ENCODE measurements around the gene PLD1.
"Not testable (repeated sequence)": the region's sequence is repeated elsewhere in the genome, so short reads cannot be mapped to it uniquely, and the experiment has no call there.

Gene PLD1

DNA sequence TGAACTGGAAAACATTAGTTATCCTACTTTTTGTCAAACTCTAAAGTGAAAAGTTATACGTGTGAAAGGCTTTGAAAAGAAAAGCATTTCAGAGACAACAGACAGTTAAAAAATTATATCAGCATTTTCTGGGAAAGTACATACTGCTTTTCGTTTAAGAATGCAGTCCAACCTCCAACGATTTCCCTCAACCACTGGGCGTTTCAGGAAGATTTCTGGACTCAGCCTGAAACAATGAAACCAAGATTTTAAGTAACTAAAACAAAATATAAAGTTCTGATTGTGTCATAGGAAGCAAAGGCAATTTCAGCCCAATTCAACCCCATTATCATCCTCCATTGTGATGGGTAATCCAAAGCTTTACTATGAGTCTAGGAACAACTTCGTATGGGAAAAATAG, 110.7 kb downstream of the PLD1 start:
- no peak for DNase-seq (ENCODE audit: low spot score)

DNA sequence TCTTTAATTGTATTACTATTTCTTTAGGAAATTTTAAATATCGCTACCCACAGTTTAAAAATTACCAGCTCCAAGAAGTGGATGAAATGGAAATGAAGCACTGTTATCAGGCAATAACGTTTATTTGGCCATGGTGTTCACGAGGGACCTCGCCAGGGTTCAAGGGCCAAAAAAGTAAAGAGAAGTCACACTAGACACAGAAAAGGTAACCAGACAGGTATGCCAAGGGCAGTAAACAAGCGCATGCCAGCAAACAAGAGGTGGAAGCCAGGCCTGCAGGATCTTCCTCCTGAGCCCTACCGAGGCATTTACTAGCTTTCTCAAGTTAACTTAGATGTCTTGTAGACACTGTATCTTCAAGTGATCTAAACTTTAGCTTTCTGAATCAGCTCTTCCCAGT, 113.5 kb downstream of the PLD1 start:
- DNase-seq (ENCODE audit: low spot score): no peak

DNA sequence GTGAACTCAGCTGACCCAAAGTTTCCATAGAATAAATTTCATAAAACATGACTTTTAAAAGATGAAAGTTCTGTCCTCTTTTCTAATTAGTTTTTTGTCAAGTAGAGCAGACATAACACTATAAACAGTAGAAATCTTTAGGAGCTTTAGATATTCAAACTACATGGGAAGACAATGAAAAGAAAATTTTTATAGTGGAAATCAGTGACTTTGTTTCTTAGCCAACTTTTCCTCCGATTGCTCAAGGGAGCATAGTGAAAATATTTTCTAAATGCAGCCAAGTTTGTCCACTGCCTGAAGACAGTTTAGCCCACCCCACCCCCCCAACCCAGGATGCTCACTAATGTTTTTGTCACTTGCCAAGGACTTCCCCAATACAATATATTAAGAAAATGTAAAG, 114.9 kb downstream of the PLD1 start:
- DNase-seq (ENCODE audit: low spot score): no peak

DNA sequence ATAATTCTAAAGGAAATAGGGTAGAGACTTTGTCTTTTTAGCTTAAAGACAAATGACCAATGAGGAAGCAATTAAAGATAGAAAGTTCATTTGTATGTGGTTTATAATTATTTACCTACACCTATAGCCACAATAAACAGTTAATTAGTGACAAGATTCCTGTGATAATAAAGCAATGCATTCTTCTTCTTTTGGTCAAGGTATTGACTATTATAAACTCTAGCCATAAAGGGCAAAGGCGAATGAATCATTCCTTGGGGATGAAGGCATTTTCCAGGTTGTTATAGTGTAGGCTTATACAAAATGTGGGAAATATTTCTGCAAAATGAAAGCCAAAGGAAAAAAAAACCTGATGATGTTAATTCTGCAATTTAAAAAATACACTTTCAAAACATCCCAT, 115.4 kb downstream of the PLD1 start:
- no peak for DNase-seq (ENCODE audit: low spot score)

DNA sequence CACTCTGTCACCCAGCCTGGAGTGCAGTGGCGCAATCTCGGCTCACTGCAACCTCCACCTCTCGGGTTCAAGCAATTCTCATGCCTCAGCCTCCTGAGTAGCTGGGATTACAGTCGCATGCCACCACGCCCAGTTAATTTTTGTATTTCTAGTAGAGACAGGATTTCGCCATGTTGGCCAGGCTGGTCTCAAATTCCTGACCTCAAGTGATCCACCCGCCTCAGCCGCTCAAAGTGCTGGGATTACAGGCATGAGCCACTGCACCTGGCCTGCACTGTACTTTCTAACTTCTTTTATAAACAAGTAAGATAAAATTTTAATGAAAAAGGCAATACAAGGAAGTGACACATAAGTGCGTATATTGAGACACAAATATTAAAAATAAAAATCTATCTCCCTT, 117.7 kb downstream of the PLD1 start:
- DNase-seq (ENCODE audit: low spot score): not testable (repeated sequence)

DNA sequence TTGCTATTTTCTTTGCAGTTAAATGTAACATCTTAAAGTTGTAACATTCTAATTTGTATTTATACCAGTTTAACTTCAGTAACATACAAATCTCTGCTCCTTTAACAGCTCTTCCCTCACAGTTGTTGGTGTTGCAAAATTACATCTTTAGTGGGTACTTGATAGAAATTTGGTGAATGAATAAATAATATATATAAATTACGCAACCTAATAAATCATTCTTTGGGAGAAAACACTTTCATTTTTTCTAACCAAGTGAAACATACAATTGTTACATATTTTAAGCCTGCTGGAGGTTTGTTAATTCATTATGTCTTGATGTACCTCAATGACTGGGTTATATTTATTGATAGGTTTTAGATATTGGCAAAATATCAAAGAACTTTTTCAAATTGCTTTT, 118.8 kb downstream of the PLD1 start:
- DNase-seq (ENCODE audit: low spot score): no peak

DNA sequence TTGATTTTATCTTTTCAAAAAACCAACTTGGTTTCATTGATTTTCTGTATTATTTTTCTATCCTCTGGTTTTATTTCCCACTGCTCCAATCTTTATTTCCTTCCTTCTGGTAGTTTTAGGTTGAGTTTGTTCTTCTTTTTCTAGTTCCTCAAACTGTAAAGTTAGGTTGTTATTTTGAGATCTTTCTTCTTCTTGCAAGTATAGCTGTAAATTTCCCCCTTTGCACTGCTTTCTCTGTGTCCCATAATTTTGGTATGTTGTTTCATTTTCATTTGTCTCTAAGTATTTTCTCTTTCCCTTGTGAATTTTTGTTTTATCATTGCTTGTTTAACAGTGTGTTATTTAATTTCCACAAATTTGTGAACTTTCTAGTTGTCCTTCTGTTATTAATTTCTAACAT, 120.0 kb downstream of the PLD1 start:
- no peak for DNase-seq (ENCODE audit: low spot score)

DNA sequence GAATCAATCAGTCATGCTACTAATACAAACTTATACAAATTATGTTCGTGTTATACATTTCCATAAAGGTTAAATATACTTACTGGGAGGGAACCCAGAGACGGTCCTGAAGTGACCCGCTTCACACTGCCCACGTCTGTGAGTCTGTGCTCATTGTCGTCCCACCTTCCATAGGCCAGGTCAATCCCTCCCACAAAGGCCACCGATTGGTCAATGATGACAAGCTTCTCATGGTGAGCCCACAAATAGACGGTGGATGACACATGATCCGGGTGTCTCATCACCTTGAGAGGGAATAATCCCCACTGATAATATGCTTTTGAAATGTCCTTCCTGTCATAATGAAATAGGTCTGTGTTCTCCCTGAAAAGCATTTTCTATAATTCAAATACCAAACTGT, 121.7 kb downstream of the PLD1 start:
- DNase-seq (ENCODE audit: low spot score): no peak

DNA sequence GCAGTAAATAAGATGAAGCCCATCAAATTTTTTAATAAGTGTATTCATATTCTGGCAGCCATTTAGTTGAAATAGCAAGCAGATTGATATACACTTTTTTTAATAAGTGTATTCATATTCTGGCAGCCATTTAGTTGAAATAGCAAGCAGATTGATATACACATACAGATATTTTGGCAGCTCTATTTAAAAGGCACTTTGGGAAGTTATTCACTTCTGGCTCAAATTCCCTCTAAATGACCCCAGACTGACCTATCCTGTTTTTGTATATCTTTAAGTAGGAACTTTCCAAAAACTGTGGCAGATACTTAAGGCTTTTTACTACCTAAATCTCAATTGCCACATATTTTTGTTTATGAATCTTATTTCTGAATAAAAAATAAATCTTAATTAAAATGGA, 122.3 kb downstream of the PLD1 start:
- DNase-seq (ENCODE audit: low spot score): no peak

DNA sequence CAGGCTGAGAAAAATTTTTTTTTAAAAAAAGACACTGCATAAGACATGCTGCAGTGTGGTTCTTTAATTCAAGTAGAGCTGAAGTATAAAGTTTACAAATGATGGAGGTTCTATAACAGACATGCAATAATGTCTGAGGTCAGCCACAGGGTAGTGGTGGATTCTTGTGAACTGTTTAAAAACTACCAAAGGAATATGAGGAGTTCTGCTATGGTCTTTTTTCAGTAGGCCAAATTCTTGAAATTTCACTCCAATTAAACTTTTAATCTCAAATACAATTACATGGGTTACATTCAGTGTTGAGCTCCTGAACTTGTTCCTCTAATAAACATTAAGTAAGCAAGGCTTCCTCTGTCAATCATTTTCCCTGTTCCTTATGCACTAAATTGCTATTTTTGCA, 122.7 kb downstream of the PLD1 start:
- DNase-seq (ENCODE audit: low spot score): no peak

DNA sequence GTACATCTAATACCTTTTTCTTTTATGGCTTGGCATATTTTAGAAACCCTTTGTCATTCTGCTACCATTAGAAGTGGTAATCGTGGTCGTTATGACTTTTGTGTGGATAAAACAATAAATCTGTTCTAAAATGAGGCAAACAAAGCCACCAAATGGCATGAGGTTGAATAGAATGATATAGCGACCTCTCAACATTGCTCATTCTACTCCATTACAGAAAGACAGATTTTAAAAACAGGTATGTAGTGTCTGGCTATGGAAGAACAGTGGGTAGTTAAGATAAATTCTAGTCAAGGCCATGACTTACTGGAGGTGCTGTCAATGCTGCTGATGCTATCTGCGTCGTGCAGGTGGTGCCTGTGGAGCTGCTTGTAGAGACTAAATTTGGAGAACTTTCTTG, 123.2 kb downstream of the PLD1 start:
- DNase-seq (ENCODE audit: low spot score): no peak

DNA sequence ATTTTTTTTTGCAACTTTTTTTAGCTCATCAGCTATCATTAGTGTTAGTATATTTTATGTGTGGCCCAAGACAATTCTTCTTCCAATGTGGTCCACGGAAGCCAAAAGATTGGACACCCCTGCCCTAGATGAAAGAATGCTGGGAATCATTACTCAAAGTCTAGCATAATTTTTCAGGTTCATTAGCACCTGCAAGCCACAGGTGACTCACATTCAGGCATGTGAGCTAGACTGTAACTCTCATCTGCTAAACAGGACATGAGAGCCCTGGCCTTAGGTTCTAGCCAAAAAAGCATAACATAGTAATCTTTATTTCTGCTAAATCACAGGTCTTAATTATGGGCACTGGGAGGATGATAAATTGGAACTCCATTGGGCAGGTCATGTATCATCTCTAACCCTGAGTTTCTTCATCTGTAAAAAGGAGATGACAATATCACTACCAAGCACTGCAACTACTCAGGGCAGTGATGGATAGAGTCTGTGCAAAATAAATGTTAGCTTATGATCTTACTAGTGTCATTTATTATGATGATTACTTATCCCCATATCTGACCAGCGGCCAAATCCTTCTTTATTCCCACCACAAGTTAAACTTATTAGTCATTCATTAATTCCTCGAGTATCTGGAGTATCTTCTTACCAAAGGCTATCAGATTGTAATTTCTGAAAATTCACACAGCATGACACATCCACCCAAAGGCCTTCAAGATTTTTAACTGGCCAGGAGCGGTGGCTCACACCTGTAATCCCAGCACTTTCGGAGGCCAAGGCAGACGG, 125.0 kb downstream of the PLD1 start:
- DNase-seq (ENCODE audit: low spot score): no peak

DNA sequence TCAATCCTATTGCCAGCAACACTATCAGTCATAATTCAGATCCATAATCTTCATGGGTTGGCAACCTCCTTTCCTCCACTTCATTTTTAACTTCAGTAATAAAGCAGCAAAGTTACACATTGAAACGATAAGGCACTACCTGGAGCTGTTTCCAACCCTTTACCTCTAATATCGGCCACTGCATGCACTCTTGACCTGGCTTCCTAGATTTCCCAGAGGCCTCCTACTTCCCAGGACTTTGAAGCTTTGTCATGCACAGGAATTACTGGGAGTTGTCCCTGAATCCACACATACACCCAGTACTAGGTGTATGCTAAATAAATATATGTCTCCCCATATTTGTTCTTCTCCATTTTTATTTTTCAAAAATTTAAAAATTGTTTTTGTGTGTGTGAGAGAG, 126.1 kb downstream of the PLD1 start:
- no peak for DNase-seq (ENCODE audit: low spot score)

DNA sequence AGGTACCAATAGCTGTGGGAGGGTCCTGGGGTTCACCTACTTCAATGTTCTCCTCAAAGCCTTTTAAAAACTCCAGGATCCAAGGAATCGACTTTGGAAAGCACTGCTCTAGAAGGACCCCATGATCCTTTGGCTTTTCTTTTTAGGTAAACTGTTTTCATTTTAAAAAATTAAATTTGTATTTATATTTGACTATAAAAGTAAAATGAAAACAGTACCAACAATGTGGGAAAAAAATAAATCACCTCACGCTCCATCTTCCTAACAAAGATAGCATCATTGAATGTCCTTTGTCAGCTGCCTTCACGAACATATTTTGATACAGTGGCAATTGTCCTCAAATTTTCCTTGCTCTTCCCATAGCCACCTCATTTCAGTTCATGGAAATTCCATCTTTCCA, 127.5 kb downstream of the PLD1 start:
- DNase-seq (ENCODE audit: low spot score): no peak

DNA sequence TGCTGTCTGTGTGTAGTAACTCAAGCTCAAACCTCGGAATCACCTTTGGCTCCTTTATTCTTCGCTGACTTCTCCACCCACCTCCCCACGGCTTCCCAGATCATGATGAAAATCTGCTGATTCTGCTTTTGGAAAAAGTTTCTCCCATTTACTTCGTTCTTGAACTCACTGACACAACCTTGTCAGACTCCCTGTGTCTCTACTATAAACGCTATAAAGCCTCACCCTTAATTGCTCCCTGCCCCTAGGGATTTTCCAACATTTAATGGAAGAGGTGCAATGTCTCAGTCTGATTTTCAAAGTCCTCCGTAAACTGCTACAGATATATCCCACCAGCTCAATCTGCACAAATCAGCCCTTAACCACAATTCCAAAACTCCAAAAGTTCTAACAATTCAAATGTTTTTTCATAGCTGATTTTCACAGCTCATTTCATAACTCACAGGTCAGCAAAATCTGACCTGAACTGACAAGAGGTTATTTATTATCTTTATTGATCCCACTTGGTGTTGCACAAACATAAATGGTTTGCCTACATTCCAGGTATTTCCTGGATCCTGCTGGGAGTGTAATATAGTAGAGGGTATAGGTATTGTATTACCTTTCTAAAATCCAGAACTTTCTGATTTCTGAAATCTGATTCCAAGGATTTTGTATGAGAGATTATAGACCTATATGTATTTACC, 129.4 kb downstream of the PLD1 start:
- no peak for DNase-seq (ENCODE audit: low spot score)

DNA sequence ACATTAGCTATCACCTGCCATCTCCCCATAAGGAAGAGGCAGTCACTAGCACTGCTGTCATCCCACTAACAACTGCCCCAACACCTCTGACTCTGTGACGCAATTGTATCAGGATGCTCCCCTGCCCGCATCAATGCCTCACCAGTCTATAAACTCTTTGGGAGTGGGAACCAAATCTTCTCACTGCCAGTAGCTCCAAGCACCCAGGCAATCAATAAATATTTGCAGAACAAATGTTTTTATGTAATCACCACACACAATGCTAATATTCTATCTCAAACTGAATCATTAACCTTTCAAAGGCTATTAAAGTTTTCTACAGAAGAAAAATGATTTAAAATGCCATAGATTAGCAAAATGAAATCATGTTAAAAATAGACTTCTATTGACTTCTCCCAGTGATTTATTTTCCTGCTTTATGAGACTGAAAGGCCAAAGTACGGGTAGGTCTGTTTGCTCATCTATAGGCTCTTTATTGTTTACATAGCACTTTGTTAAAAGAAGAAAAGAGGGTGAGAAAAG, 131.3 kb downstream of the PLD1 start:
- no peak for DNase-seq (ENCODE audit: low spot score)

DNA sequence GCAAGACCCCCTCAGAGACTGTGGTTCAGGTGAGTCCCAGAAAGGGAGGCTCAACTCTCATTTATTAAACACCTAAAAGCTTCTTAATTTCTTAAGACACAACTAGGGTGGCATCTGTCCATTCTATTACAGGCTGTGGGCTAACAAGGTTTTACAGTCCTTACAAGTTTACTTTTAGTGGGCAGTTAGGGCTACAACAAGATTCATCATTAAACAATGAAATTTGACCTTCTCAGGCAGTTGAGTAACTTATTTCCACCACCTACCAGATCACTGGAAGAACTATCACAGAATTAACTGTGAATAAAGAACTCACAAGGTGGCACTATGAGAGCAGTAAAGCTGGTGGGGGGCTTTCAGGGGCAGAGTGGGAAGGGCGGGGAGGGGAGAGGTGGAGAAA, 132.6 kb downstream of the PLD1 start:
- DNase-seq (ENCODE audit: low spot score): no peak

DNA sequence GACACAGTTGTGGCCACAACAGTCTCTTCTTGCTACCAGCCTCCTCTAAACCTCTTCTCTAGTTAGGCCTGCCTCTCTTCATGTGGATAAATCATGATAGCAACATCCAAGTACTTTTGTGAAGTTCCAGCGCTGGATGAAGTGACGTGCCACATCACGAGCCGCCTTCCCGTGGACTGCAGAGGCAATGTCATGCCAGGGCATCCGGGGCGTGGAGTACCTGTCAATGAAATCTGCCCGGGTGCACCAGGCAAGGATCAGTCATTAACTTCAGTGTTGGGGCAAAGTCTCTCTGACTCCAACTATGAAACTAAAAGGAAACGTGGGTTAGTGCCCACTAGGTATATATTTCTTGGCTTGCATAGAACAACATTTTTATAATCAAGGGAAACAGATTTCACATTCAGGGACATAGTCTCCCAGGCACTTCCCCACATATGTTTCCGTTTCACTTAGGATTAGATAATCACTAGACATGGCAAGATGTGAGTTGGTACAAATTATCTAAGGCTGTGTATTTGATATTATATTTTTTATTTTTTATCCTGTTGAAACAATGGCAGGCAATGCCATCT, 133.6 kb downstream of the PLD1 start:
- no peak for DNase-seq (ENCODE audit: low spot score)

DNA sequence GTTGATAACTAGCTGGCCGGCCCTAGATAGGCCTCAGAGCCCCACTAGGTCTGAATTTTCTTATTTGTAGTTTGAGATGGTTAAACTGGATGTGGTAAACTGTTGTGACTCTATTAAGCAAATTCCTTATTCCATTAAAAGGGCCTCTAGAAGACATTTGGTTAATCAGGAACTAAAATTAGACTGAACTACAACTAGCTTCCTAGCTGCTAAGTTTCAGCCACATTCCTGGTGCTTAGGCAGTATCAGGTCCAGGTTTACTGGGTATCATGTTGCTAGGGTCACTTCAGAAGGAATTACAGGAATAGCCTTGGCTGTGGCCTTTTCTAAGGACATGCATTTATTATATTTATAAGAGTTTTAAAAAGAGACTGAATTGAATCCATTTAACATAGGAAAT, 136.3 kb downstream of the PLD1 start:
- DNase-seq (ENCODE audit: low spot score): no peak

DNA sequence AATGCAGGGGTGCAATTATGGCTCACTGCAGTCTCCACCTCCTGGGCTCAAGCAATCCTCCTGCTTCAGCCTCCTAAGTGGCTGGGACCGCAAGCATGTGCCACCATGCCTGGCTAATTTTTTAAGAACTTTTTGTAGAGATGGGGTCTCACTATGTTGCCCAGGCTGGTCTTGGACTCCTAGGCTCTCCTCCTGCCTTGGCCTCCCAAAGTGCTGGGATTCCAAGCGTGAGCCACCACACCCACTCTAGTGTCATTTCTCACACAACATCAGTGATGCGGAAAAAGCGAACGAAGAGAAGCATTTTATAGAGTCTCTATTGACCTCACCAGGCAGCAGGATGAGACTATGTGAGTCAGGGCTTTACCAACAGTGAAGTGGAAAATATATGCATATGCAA, 137.7 kb downstream of the PLD1 start:
- no peak for DNase-seq (ENCODE audit: low spot score)

DNA sequence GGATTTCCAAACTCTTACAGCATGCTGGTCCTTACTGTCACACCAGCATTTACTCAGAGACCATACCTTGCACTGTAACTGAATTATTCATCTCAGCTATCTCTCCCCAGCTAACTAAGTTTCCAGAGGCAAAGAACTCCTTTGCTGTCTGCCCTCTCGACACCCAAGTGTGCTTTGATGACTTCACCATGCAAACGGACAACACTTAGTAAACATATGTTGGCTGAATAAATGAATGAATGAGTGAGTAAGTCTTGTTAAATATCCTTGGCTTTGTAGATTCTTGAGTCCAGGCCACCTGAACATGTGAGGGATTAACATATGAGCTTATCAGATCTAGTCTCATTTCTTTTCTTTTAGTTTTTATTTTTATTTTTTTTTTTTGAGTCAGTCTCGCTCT, 138.2 kb downstream of the PLD1 start:
- no peak for DNase-seq (ENCODE audit: low spot score)

DNA sequence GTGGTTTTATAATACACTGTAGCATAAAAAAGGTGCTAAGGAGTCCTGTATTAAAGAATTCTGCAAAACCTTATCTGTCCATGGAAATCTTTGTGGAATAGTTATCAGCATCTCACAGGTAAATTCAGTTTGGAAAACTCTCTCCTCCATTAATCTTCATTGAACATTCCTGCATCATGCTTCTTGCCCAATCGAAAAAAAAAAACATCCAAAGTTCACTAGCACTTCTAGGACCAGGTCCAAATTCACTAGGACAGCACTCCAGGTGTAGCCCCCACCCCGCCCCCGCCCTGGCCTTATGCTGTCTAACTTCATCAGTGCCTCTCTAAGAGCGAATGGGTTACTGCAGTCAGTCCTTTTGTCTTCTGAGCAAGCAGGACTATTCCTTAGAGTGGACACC, 138.6 kb downstream of the PLD1 start:
- DNase-seq (ENCODE audit: low spot score): no peak

DNA sequence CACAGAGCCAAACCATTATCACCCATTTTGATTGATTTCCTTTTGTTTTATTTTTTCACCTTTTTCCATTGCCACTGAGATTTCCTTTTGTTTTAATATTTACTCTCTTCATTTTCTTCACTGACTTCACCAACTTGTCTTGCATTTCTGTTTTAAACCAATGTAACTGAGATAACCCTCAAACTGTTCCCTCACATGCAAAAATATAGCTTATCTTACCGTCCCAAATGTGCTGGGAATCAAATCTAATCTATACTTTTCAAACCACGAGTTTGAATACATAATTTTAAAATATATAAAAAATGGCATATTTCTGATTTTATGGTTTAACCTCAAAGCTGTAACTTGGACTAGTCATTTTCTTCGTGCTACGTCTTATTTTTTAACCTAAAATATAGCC, 143.8 kb downstream of the PLD1 start:
- no peak for DNase-seq (ENCODE audit: low spot score)

Data from CD4-positive, alpha-beta T cell treated with Interleukin-15 for 4 hours (primary cell).